ENCODE measurements around the gene SLC25A41. TPM values are rescaled to one million over a fixed set of nuclear protein-coding genes. Genes with fewer than 3 reads are reported as not detected.

SLC25A41 gene
- not detected for total RNA-seq

DNA sequence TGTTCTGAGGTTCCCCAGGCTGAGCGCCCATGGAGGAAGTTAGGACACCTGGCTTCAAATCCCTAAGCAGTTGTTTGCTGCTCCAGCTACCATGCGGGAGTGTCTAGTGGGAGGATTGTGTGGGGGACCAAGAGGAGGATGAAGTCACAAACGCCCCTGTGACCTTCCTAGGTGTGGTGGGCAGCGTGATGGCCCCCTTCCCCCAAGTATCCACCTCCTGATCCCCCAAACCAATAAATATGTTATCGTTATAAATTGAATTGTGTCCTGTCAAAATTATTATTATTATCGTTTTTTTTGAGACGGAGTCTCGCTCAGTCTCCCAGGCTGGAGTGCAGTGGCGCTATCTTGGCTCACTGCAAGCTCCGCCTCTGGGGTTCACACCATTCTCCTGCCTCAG lies at the start of gene SLC25A41:
Gene SLC25A41 (minus strand): TSS at position 101 of the 400 bp plus-strand sequence. CDS start 70 bp downstream, at position 31.
- peaks cover 5% of the 10 kb centered on the region for H3K4me1 ChIP-seq (ENCODE audit: insufficient read depth, low read length)
- no peaks in the 10 kb centered on the region for H3K9me3 ChIP-seq (ENCODE audit: low read depth, low read length)
- no peaks in the 10 kb centered on the region for H3K27me3 ChIP-seq (ENCODE audit: insufficient read depth, low read length)
- H3K4me3 ChIP-seq (ENCODE audit: low read length): no peak within 1 kb of the TSS

- no peak overlapping the region for H3K4me3 ChIP-seq (ENCODE audit: low read length)
- no peaks in the 10 kb centered on the region for H3K27me3 ChIP-seq (ENCODE audit: insufficient read depth, low read length)
- H3K4me1 ChIP-seq (ENCODE audit: insufficient read depth, low read length): peaks cover 31% of the 10 kb centered on the region
- H3K9me3 ChIP-seq (ENCODE audit: low read depth, low read length): no peaks in the 10 kb centered on the region
Observed at GRCh38 chr19:6483235-6483634, 49.7 kb upstream of the SLC25A41 start.

DNA sequence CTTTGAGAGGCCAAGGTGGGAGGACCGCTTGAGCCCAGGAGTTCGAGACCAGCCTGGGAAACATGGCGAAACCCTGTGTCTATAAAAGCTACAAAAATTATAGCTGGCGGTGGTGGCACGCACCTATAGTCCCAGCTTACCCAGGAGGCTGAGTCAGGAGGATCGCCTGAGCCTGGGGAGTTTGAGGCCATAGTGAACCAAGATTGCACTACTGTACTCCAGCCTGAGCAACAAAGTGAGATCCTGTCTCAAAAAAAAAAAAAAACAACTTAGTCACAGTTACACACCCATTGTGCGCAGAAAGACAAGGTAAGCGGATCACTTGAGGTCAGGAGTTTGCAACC lies 48.8 kb upstream of the SLC25A41 start:
- Histone ChIP-seq H3K9me3 (ENCODE audit: low read depth, low read length) (no peaks in the 10 kb centered on the region), H3K4me1 (ENCODE audit: insufficient read depth, low read length) (peaks cover 31% of the 10 kb centered on the region), H3K27me3 (ENCODE audit: insufficient read depth, low read length) (no peaks in the 10 kb centered on the region), H3K4me3 (ENCODE audit: low read length) (no peak overlapping the region)

- Histone ChIP-seq H3K27me3 (ENCODE audit: insufficient read depth, low read length) (no peaks in the 10 kb centered on the region), H3K4me3 (ENCODE audit: low read length) (peak within 1 kb of the TSS; percentile 72), H3K4me1 (ENCODE audit: insufficient read depth, low read length) (peaks cover 31% of the 10 kb centered on the region), H3K9me3 (ENCODE audit: low read depth, low read length) (no peaks in the 10 kb centered on the region)
Observed at GRCh38 chr19:6481541-6482342, 48.2 kb upstream of the SLC25A41 start, which contains the start of gene DENND1C. Gene DENND1C (minus strand): TSS chr19:6481787. CDS start chr19:6481695, 92 bp downstream.

DNA sequence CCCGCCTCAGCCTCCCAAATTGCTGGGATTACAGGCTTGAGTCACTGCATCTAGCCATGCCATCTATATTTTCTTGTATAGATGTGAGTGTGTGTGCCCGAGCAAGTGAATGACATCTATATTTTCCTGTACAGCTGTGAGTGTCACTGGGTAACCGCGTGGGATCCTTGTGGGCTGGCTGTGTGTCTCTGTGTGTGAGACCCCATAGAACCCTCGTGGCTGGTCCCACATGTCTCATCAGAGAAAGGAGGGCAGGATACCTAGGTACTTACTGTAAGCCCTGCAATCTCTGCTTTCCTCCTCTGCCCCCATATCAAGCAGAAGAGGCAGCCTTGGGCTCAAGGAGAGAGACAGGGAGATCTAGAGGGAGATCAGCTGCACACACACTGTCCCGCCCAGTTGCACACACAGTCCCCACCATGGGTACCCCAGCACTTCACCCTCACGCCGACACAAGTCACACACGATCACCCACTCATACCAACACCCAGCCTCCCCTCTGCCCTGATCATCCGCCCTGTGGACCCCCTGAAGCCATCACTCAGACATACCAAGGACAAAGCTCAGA lies 47.4 kb upstream of the SLC25A41 start:
- Histone ChIP-seq H3K27me3 (ENCODE audit: insufficient read depth, low read length) (no peaks in the 10 kb centered on the region), H3K4me1 (ENCODE audit: insufficient read depth, low read length) (peaks cover 31% of the 10 kb centered on the region), H3K4me3 (ENCODE audit: low read length) (peak overlapping the region; percentile 72), H3K9me3 (ENCODE audit: low read depth, low read length) (no peaks in the 10 kb centered on the region)

DNA sequence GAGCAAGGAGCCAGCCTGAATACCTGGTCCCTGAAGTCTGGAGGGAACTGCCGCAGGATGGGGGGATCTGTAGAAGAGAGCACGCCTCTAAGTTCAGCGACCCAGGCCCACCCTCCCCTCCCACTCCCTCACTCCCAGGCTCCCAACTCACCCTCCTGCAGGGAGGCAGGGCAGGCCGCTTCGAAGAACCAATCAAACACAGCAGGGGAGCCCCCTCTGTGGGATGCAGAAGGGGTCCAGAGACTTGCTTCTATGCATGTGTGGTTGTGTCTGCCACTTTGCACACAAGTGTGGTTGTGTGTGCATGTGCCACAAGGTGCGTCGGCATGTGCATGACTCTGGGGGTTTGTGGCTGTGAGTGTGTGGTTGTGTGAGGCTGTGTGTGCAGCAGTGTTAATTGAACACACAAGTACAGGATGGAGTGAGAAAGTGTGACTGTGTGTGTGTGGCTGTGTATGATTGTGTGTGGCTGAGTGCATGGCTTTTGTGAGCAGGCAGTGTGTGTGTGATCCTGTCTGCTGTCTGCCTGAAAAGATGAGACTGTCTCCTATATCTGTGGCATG lies 46.4 kb upstream of the SLC25A41 start:
- peaks cover 31% of the 10 kb centered on the region for H3K4me1 ChIP-seq (ENCODE audit: insufficient read depth, low read length)
- no peaks in the 10 kb centered on the region for H3K27me3 ChIP-seq (ENCODE audit: insufficient read depth, low read length)
- H3K4me3 ChIP-seq (ENCODE audit: low read length): no peak overlapping the region
- no peaks in the 10 kb centered on the region for H3K9me3 ChIP-seq (ENCODE audit: low read depth, low read length)

- peaks cover 31% of the 10 kb centered on the region for H3K4me1 ChIP-seq (ENCODE audit: insufficient read depth, low read length)
- no peak overlapping the region for H3K4me3 ChIP-seq (ENCODE audit: low read length)
Observed at GRCh38 chr19:6478815-6479214, 45.3 kb upstream of the SLC25A41 start.

GRCh38 chr19:6476896-6477431 lies 43.4 kb upstream of the SLC25A41 start:
- Histone ChIP-seq H3K4me3 (ENCODE audit: low read length) (no peak overlapping the region), H3K4me1 (ENCODE audit: insufficient read depth, low read length) (peaks cover 25% of the 10 kb centered on the region), H3K9me3 (ENCODE audit: low read depth, low read length) (no peaks in the 10 kb centered on the region), H3K27me3 (ENCODE audit: insufficient read depth, low read length) (no peaks in the 10 kb centered on the region)

More at GRCh38 chr19:6478815-6479214, 45.3 kb upstream of the SLC25A41 start:
- Histone ChIP-seq H3K27me3 (ENCODE audit: insufficient read depth, low read length) (no peaks in the 10 kb centered on the region), H3K9me3 (ENCODE audit: low read depth, low read length) (no peaks in the 10 kb centered on the region)

DNA sequence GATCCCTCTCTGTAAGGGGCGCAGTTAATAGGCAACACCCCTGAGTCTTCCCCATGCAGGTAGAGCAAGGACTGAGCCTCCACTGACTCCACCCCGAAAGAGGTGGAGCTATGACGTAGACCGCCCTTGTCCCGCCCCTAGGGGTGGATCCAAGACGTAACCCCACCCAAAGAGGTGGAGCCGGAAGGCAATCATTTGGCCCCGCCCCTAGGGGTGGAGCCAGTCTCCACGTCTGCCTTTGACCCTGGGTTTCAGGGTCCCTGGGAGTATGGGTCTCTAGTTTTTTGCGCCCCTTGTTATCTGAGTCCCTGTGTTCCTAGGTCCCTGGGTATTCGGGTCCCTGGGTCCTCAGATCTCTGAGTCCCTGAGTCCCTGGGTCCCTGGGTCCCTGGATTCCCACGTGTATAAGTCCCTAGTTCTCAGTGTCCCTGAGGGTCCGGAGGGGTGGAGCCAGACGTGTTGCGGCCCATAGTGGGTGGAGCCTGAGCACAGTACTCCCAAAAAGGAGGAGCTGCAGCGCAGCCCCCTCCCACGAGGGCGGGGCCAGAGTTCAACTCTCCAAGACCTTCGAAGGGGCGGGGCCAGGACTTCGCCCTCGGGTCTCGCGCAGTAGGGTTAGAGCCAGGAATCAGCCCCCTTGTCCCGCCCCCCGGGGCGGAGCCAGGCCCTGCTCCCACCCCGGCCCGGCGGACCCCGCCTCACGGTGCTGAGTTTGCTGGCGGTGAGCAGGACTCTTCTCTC lies 42.8 kb upstream of the SLC25A41 start:
- Histone ChIP-seq H3K4me3 (ENCODE audit: low read length) (no peak overlapping the region), H3K9me3 (ENCODE audit: low read depth, low read length) (no peaks in the 10 kb centered on the region), H3K27me3 (ENCODE audit: insufficient read depth, low read length) (no peaks in the 10 kb centered on the region), H3K4me1 (ENCODE audit: insufficient read depth, low read length) (peaks cover 22% of the 10 kb centered on the region)

GRCh38 chr19:6475321-6476108 lies 42.0 kb upstream of the SLC25A41 start:
- Histone ChIP-seq H3K9me3 (ENCODE audit: low read depth, low read length) (no peaks in the 10 kb centered on the region), H3K4me1 (ENCODE audit: insufficient read depth, low read length) (peaks cover 16% of the 10 kb centered on the region), H3K4me3 (ENCODE audit: low read length) (no peak overlapping the region), H3K27me3 (ENCODE audit: insufficient read depth, low read length) (no peaks in the 10 kb centered on the region)

GRCh38 chr19:6473647-6474046 lies 40.1 kb upstream of the SLC25A41 start:
- no peak overlapping the region for H3K4me3 ChIP-seq (ENCODE audit: low read length)
- no peaks in the 10 kb centered on the region for H3K27me3 ChIP-seq (ENCODE audit: insufficient read depth, low read length)
- H3K4me1 ChIP-seq (ENCODE audit: insufficient read depth, low read length): no peaks in the 10 kb centered on the region
- no peaks in the 10 kb centered on the region for H3K9me3 ChIP-seq (ENCODE audit: low read depth, low read length)

GRCh38 chr19:6472713-6473112 lies 39.1 kb upstream of the SLC25A41 start:
- Histone ChIP-seq H3K27me3 (ENCODE audit: insufficient read depth, low read length) (no peaks in the 10 kb centered on the region), H3K4me3 (ENCODE audit: low read length) (no peak overlapping the region), H3K9me3 (ENCODE audit: low read depth, low read length) (no peaks in the 10 kb centered on the region), H3K4me1 (ENCODE audit: insufficient read depth, low read length) (no peaks in the 10 kb centered on the region)

DNA sequence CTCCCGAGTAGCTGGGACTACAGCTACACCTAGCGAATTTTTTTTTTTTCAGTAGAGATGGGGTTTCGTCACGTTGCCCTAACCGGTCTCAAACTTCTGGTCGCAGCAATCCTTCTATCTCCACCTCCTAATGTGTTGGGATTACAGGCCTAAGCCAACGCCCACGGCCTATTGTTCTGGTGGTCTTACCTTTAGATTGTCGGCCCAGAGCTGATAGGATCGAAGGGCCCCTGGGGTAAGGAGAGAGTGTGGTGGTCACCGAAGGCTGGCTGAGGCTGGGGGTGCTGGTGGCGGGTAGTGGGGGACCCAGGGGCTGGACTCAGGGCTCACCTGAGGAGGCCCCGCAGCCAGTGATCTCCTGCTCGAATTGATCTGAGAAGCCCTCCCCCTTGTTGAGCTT lies 37.5 kb upstream of the SLC25A41 start:
- Histone ChIP-seq H3K4me1 (ENCODE audit: insufficient read depth, low read length) (no peaks in the 10 kb centered on the region), H3K4me3 (ENCODE audit: low read length) (no peak overlapping the region), H3K9me3 (ENCODE audit: low read depth, low read length) (no peaks in the 10 kb centered on the region), H3K27me3 (ENCODE audit: insufficient read depth, low read length) (no peaks in the 10 kb centered on the region)

GRCh38 chr19:6470173-6470572 lies 36.6 kb upstream of the SLC25A41 start:
- no peaks in the 10 kb centered on the region for H3K9me3 ChIP-seq (ENCODE audit: low read depth, low read length)
- no peaks in the 10 kb centered on the region for H3K27me3 ChIP-seq (ENCODE audit: insufficient read depth, low read length)
- H3K4me1 ChIP-seq (ENCODE audit: insufficient read depth, low read length): no peaks in the 10 kb centered on the region
- H3K4me3 ChIP-seq (ENCODE audit: low read length): no peak overlapping the region
